ENCODE data around the gene IL1A.

DNA sequence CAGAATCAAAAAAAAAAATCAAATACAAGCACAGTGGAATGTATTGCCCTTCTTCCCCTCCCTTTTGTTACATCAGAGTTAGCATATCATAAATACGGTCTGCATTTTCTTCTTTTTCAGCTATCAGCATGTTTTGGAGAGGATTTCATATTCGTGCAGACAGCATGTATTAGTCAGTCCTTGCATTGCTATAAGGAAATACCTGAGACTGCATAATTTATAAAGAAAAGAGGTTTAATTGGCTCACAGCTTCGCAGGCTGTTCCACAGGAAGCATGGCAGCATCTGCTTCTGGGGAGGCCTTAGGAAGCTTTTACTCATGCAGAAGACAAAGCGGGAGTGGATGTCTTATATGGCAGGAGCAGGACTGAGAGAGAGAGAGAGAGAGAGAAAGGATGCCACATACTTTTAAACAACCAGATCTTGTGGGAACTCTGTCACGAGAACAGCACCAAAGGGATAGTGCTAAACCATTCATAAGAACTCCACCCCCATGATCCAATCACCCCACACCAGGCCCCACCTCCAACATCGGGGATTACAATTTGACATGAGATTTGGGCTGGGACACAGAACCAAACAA, 43.4 kb upstream of the IL1A start:
- no peak for TF ChIP-seq CTCF (conservative IDR thresholded peaks at IDR 0.05; ENCODE audit: low read depth, low read length)
- TF ChIP-seq EZH2 (IDR thresholded peaks at IDR 0.05; ENCODE audit: borderline replicate concordance, low read depth, low read length, poor library complexity, severe bottlenecking) = no peak
